OCI-LY7 (cell line): Measurements from ENCODE around the gene CTTNBP2. TPM values are rescaled to one million over a fixed set of nuclear protein-coding genes. Genes with fewer than 3 reads are reported as not detected.

Source experiments
- BruUV-seq: library from RNA; stranded (reverse); fragments of 400-500 nt; replicated peaks from 2 replicates; lab custom pipeline; 2021; lab: Mats Ljungman, UMichigan
- CTCF ChIA-PET: fragments of 300-600 bp; sonication (Branson Sonifier 250); formaldehyde crosslinking; loops from one replicate; lab custom pipeline; 2022; ENCODE audit warnings: antibody characterized with exemption; ENCODE audit not compliant: unreplicated experiment; lab: Charles Lee
- POLR2A ChIA-PET: fragments of 300-600 bp; sonication (Branson Sonifier 250); formaldehyde crosslinking; loops from one replicate; lab custom pipeline; 2022; ENCODE audit warnings: antibody characterized with exemption; lab: Charles Lee
- DNase-seq: peaks from one replicate; pipeline ENCODE4 v3.0.0-alpha.2; 2015; ENCODE audit warnings: low spot score
- H2AFZ ChIP-seq: fragments of 200-600 bp; sonication (generic), shearing (Covaris generic); 2 replicates; pipeline ENCODE4 v1.6.1; 2014; ENCODE audit warnings: mild to moderate bottlenecking, antibody characterized with exemption, low read length, moderate library complexity
- H3K27ac ChIP-seq: fragments of 200-600 bp; sonication (generic); 2 replicates; pipeline ENCODE4 v1.5.1; 2014; ENCODE audit warnings: mixed run types, low read depth, mild to moderate bottlenecking, moderate library complexity, low read length, inconsistent platforms; ENCODE audit not compliant: poor library complexity, severe bottlenecking
- H3K36me3 ChIP-seq: fragments of 200-600 bp; sonication (generic); 2 replicates; pipeline ENCODE4 v1.6.1; 2014; ENCODE audit warnings: mild to moderate bottlenecking, antibody characterized with exemption, low read length, moderate library complexity, mixed read lengths; ENCODE audit not compliant: insufficient read depth
- H3K4me1 ChIP-seq: fragments of 200-600 bp; sonication (generic); 2 replicates; pipeline ENCODE4 v1.5.1; 2014; ENCODE audit warnings: mild to moderate bottlenecking, low read length; ENCODE audit not compliant: insufficient read depth, poor library complexity, severe bottlenecking
- H3K4me2 ChIP-seq: fragments of 200-600 bp; sonication (generic); 2 replicates; pipeline ENCODE4 v1.6.1; 2014; ENCODE audit warnings: mild to moderate bottlenecking, low read length
- H3K4me3 ChIP-seq: fragments of 200-600 bp; sonication (generic); 2 replicates; pipeline ENCODE4 v1.5.1; 2014; ENCODE audit warnings: mild to moderate bottlenecking, low read depth, low read length; ENCODE audit not compliant: poor library complexity, severe bottlenecking
- H3K79me2 ChIP-seq: fragments of 200-600 bp; sonication (generic); 2 replicates; pipeline ENCODE4 v1.6.1; 2016; ENCODE audit warnings: low read depth, mild to moderate bottlenecking, low read length, moderate library complexity, mixed read lengths; ENCODE audit not compliant: insufficient read depth
- H3K9me2 ChIP-seq: fragments of 200-600 bp; sonication (generic); 2 replicates; pipeline ENCODE4 v1.6.1; 2016; ENCODE audit warnings: mild to moderate bottlenecking, low read length, mixed read lengths; ENCODE audit not compliant: insufficient read depth
- H3K9me3 ChIP-seq: fragments of 200-600 bp; sonication (generic); 2 replicates; pipeline ENCODE4 v1.6.1; 2014; ENCODE audit warnings: mild to moderate bottlenecking, mixed run types, low read length, mixed read lengths
- H4K20me1 ChIP-seq: fragments of 200-600 bp; sonication (generic); 2 replicates; pipeline ENCODE4 v1.6.1; 2014; ENCODE audit warnings: mild to moderate bottlenecking, antibody characterized with exemption, low read length, moderate library complexity, mixed read lengths; ENCODE audit not compliant: insufficient read depth
- CTCF ChIP-seq: fragments of 200-600 bp; sonication (generic); conservative IDR thresholded peaks from 2 replicates; pipeline ENCODE4 v1.5.1; 2014; ENCODE audit warnings: mild to moderate bottlenecking, antibody characterized with exemption, low read length, moderate library complexity, mixed read lengths
- EZH2phosphoT487 ChIP-seq: fragments of 200-600 bp; sonication (generic); IDR thresholded peaks from 2 replicates; pipeline ENCODE4 v1.6.1; 2018; ENCODE audit warnings: low read depth, borderline replicate concordance, mild to moderate bottlenecking, mixed run types, antibody characterized with exemption, low read length, moderate library complexity, mixed read lengths
- intact Hi-C: fragments of 100-400 bp; cut with micrococcal nuclease; formaldehyde crosslinking; loops from one replicate; pipeline ENCODE4 v1.10.0; 2022; ENCODE audit not compliant: unreplicated experiment
- total RNA-seq, 2 experiments: library from RNA; depleted of rRNA in 1 of 2; stranded (reverse); fragments of >200 nt in 1 of 2; shearing (Covaris generic) in 1 of 2; gene quantifications; 2 replicates each; pipeline ENCODE4 v1.2.3, GENCODE V29; 2014 to 2022

CTTNBP2 gene
- total RNA-seq, 2 experiments from 2014 or later: not detected

GRCh38 chr7:117665368-117665767 lies 207.9 kb downstream of the CTTNBP2 start:
- H3K36me3 ChIP-seq: no peaks in the 10 kb centered on the region
- H2AFZ ChIP-seq: no peak overlapping the region
- ChIA-PET CTCF (no interaction called here), POLR2A (no interaction called here)
- TF ChIP-seq EZH2phosphoT487: no peak
- no peak overlapping the region for H3K4me3 ChIP-seq
- no peaks in the 10 kb centered on the region for H3K9me3 ChIP-seq
- BruUV-seq: no TSS peak
- H3K9me2 ChIP-seq: no peaks in the 10 kb centered on the region
- no peaks in the 10 kb centered on the region for H3K79me2 ChIP-seq
- H3K4me2 ChIP-seq: no peak overlapping the region
- intact Hi-C loops: no loop called here
- no peak overlapping the region for H3K27ac ChIP-seq
- no peak for DNase-seq
- H4K20me1 ChIP-seq: no peaks in the 10 kb centered on the region
- H3K4me1 ChIP-seq: no peaks in the 10 kb centered on the region

DNA sequence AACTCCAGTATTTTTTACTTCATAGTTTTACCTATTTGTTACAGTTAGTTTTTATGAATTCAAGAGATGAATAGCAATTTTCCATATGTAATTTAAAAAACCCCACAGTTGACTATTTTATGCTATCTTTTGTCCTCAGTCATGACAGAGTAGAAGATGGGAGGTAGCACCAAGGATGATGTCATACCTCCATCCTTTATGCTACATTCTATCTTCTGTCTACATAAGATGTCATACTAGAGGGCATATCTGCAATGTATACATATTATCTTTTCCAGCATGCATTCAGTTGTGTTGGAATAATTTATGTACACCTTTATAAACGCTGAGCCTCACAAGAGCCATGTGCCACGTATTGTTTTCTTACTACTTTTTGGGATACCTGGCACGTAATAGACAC lies 209.2 kb downstream of the CTTNBP2 start:
- H3K4me1 ChIP-seq: no peaks in the 10 kb centered on the region
- H3K4me2 ChIP-seq: no peak overlapping the region
- H3K4me3 ChIP-seq: no peak overlapping the region
- no peak overlapping the region for H2AFZ ChIP-seq
- CTCF ChIA-PET: no interaction called here
- H3K36me3 ChIP-seq: no peaks in the 10 kb centered on the region
- intact Hi-C loops: no loop called here
- H3K9me2 ChIP-seq: no peaks in the 10 kb centered on the region
- no peak for TF ChIP-seq CTCF
- no TSS peak for BruUV-seq
- H3K79me2 ChIP-seq: no peaks in the 10 kb centered on the region
- H4K20me1 ChIP-seq: no peaks in the 10 kb centered on the region
- no peaks in the 10 kb centered on the region for H3K9me3 ChIP-seq
- DNase-seq: no peak
- POLR2A ChIA-PET: no interaction called here
- H3K27ac ChIP-seq: no peak overlapping the region

GRCh38 chr7:117661328-117661727 lies 211.9 kb downstream of the CTTNBP2 start:
- POLR2A ChIA-PET: no interaction called here
- no TSS peak for BruUV-seq
- no peaks in the 10 kb centered on the region for H3K9me3 ChIP-seq
- H2AFZ ChIP-seq: no peak overlapping the region
- H3K4me3 ChIP-seq: no peak overlapping the region
- no peaks in the 10 kb centered on the region for H4K20me1 ChIP-seq
- DNase-seq: no peak
- no peak for TF ChIP-seq CTCF
- TF ChIP-seq EZH2phosphoT487: no peak
- no peaks in the 10 kb centered on the region for H3K79me2 ChIP-seq
- H3K36me3 ChIP-seq: no peaks in the 10 kb centered on the region
- H3K4me1 ChIP-seq: no peaks in the 10 kb centered on the region
- CTCF ChIA-PET: no interaction called here
- intact Hi-C loops: no loop called here
- no peak overlapping the region for H3K27ac ChIP-seq
- no peak overlapping the region for H3K4me2 ChIP-seq
- H3K9me2 ChIP-seq: no peaks in the 10 kb centered on the region
